SK-N-SH treated with all-trans-retinoic acid at 6 μM for 48 hours (cell line): ENCODE results near the gene ROCK2.

Experiments used
- ATAC-seq: fragments of 200-7000 bp; cut with Tn5 transposase; 3 replicates; pipeline ENCODE4 v1.9.1; 2020; ENCODE audit warnings: mild to moderate bottlenecking, moderate library complexity
- CREB5 ChIP-seq: fragments of 250-450 bp; sonication (Bioruptor Pico); IDR thresholded peaks from 2 replicates; pipeline ENCODE4 v1.5.1; 2020; ENCODE audit warnings: low read depth, mild to moderate bottlenecking, moderate library complexity
- CSDC2 ChIP-seq: fragments of 250-450 bp; sonication (Bioruptor Pico); IDR thresholded peaks from 2 replicates; pipeline ENCODE4 v1.5.0; 2020; ENCODE audit warnings: mild to moderate bottlenecking, moderate library complexity
- ESRRG ChIP-seq: fragments of 250-450 bp; sonication (Bioruptor Pico); IDR thresholded peaks from 2 replicates; pipeline ENCODE4 v1.6.1; 2021; ENCODE audit warnings: mild to moderate bottlenecking
- GLIS3 ChIP-seq: fragments of 250-450 bp; sonication (Bioruptor Pico); IDR thresholded peaks from 2 replicates; pipeline ENCODE4 v1.5.0; 2020; ENCODE audit warnings: mild to moderate bottlenecking, moderate library complexity
- ISL1 ChIP-seq: fragments of 250-450 bp; sonication (Bioruptor Pico); IDR thresholded peaks from 2 replicates; pipeline ENCODE4 v2.1.2; 2022; ENCODE audit warnings: mild to moderate bottlenecking, moderate library complexity
- OSR1 ChIP-seq: fragments of 250-450 bp; sonication (Bioruptor Pico); IDR thresholded peaks from 2 replicates; pipeline ENCODE4 v1.8.0; 2022; ENCODE audit warnings: moderate library complexity, mild to moderate bottlenecking, inconsistent platforms
- RARB ChIP-seq: fragments of 250-450 bp; sonication (Bioruptor Pico); IDR thresholded peaks from 2 replicates; pipeline ENCODE4 v1.8.0; 2021; ENCODE audit warnings: mild to moderate bottlenecking, moderate library complexity
- TCF4 ChIP-seq: fragments of 250-450 bp; sonication (Bioruptor Pico); IDR thresholded peaks from 2 replicates; pipeline ENCODE4 v1.8.0; 2021; ENCODE audit warnings: mild to moderate bottlenecking, moderate library complexity, borderline replicate concordance
- TOX ChIP-seq: fragments of 250-450 bp; sonication (Bioruptor Pico); IDR thresholded peaks from 2 replicates; pipeline ENCODE4 v1.8.0; 2021; ENCODE audit warnings: mild to moderate bottlenecking, moderate library complexity, borderline replicate concordance
- TSHZ2 ChIP-seq: fragments of 250-450 bp; sonication (Bioruptor Pico); IDR thresholded peaks from 2 replicates; pipeline ENCODE4 v1.5.0; 2020; ENCODE audit warnings: mild to moderate bottlenecking, moderate library complexity
- ZC3H10 ChIP-seq: fragments of 250-450 bp; sonication (Bioruptor Pico); IDR thresholded peaks from 2 replicates; pipeline ENCODE4 v1.5.1; 2021; ENCODE audit warnings: mild to moderate bottlenecking, moderate library complexity
- ZFP3 ChIP-seq: fragments of 250-450 bp; sonication (Bioruptor Pico); IDR thresholded peaks from 2 replicates; pipeline ENCODE4 v1.5.0; 2020; ENCODE audit warnings: mild to moderate bottlenecking, moderate library complexity
- ZFP30 ChIP-seq: fragments of 450-650 bp; formaldehyde crosslinking; IDR thresholded peaks from 2 replicates; pipeline ENCODE4 v1.5.0; 2022; ENCODE audit warnings: mild to moderate bottlenecking, moderate library complexity
- ZNF565 ChIP-seq: fragments of 450-650 bp; formaldehyde crosslinking; conservative IDR thresholded peaks from 2 replicates; pipeline ENCODE4 v1.5.0; 2020; ENCODE audit warnings: low read depth, mild to moderate bottlenecking, moderate library complexity
- ZNF70 ChIP-seq: fragments of 450-650 bp; formaldehyde crosslinking; IDR thresholded peaks from 2 replicates; pipeline ENCODE4 v1.5.0; 2020; ENCODE audit warnings: mild to moderate bottlenecking, moderate library complexity
- ZNF8 ChIP-seq: fragments of 450-650 bp; formaldehyde crosslinking; IDR thresholded peaks from 2 replicates; pipeline ENCODE4 v1.5.0; 2020; ENCODE audit warnings: mild to moderate bottlenecking, moderate library complexity

The ROCK2 gene

GRCh38 chr2:11134349-11134748, 210.1 kb downstream of the ROCK2 start:
- ATAC-seq: no peak
- TF ChIP-seq ZNF70 (CRISPR knock-in tag) (no peak), TSHZ2 (CRISPR knock-in tag) (no peak), TOX (CRISPR knock-in tag) (no peak), CREB5 (CRISPR knock-in tag) (no peak), ISL1 (CRISPR knock-in tag) (no peak), GLIS3 (CRISPR knock-in tag) (no peak)

GRCh38 chr2:11133936-11134320, 210.5 kb downstream of the ROCK2 start:
- no peak for ATAC-seq
- TF ChIP-seq ZFP30 (CRISPR knock-in tag): no peak
- no peak for TF ChIP-seq ZNF70 (CRISPR knock-in tag)
- no peak for TF ChIP-seq CSDC2 (CRISPR knock-in tag)
- no peak for TF ChIP-seq ZNF8
- TF ChIP-seq ZFP3 (CRISPR knock-in tag): no peak

GRCh38 chr2:11133238-11133935, 211.0 kb downstream of the ROCK2 start:
- TF ChIP-seq ISL1 (CRISPR knock-in tag): no peak
- no peak for TF ChIP-seq TCF4 (CRISPR knock-in tag)
- TF ChIP-seq OSR1 (CRISPR knock-in tag): no peak
- no peak for TF ChIP-seq ESRRG
- no peak for TF ChIP-seq RARB (CRISPR knock-in tag)
- TF ChIP-seq GLIS3 (CRISPR knock-in tag): no peak
- TF ChIP-seq ZNF565 (CRISPR knock-in tag): no peak
- no peak for TF ChIP-seq CREB5 (CRISPR knock-in tag)
- no peak for TF ChIP-seq ZC3H10 (CRISPR knock-in tag)
- no peak for TF ChIP-seq TSHZ2 (CRISPR knock-in tag)
- no peak for TF ChIP-seq ZNF70 (CRISPR knock-in tag)
- no peak for TF ChIP-seq CSDC2 (CRISPR knock-in tag)
- no peak for TF ChIP-seq ZFP3 (CRISPR knock-in tag)
- no peak for TF ChIP-seq ZFP30 (CRISPR knock-in tag)
- TF ChIP-seq TOX (CRISPR knock-in tag): no peak

GRCh38 chr2:11132036-11132671, 212.3 kb downstream of the ROCK2 start:
- ATAC-seq: no peak

More at GRCh38 chr2:11133238-11133935, 211.0 kb downstream of the ROCK2 start:
- ATAC-seq: no peak

More at GRCh38 chr2:11132036-11132671, 212.3 kb downstream of the ROCK2 start:
- TF ChIP-seq OSR1 (CRISPR knock-in tag) (no peak), ZFP3 (CRISPR knock-in tag) (no peak), GLIS3 (CRISPR knock-in tag) (0 out of 2 replicates have a peak, but pooled peaks have one; percentile 48)
